ENCODE measurements around the gene CDKAL1. TPM values are rescaled to one million over a fixed set of nuclear protein-coding genes. Genes with fewer than 3 reads are reported as not detected.

Gene CDKAL1
- total and polyA plus RNA-seq, 2 donors from 2014 or later = 4.6 to 20.2 TPM

- Histone ChIP-seq H3K27ac (ENCODE audit: low read depth in 2 of 2, low read length in 2 of 2) (no peak overlapping the region), H3K9ac (ENCODE audit: low read length in 3 of 3) (no peak overlapping the region), H3K4me3 (ENCODE audit: low read length in 3 of 3) (no peak overlapping the region), H3K36me3 (ENCODE audit: control insufficient read depth in 2 of 3, insufficient read depth in 3 of 3, low read length in 3 of 3) (no peaks in the 10 kb centered on the region), H3K27me3 (ENCODE audit: control insufficient read depth, insufficient read depth, low read length) (no peaks in the 10 kb centered on the region), H3K9me3 (ENCODE audit: control insufficient read depth in 2 of 3, insufficient read depth in 1 of 3, low read length in 3 of 3) (no peaks in the 10 kb centered on the region), H3K4me1 (ENCODE audit: control insufficient read depth in 2 of 3, insufficient read depth in 2 of 3, low read depth in 1 of 3, low read length in 3 of 3) (no peaks in the 10 kb centered on the region)
- no peak for TF ChIP-seq CTCF (IDR thresholded peaks at IDR 0.05; ENCODE audit: borderline replicate concordance, extremely low read depth, insufficient read depth)
- intact Hi-C loops (cut with DNase I) = no loop called here
- FAIRE-seq (no peak), DNase-seq (peak in 2 of 5 donors; percentile 4 to 8)
Observed at GRCh38 chr6:20769631-20770030, 235.4 kb downstream of the CDKAL1 start.

DNA sequence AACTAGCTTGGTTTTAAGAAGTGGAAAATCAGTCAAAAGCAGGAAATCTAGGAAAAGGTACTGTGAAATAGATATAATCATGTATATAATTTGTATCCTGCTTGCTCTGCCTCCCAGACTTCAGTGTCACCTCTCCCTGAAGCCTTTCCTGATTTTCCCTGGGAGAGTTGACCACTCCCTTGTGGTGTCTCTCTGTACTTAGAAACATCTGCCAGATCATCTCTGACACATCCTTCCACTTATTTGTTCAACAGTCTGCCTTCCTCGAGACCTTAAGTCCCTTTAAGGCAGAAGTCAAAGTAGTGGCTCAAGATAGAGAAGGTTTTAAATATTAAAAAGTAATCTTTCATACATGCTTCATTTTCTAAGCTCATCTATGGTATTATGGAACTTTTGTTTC is 236.5 kb downstream of the CDKAL1 start:
- H3K9ac ChIP-seq (ENCODE audit: low read length in 3 of 3) = no peak overlapping the region
- no peaks in the 10 kb centered on the region for H3K9me3 ChIP-seq (ENCODE audit: control insufficient read depth in 2 of 3, insufficient read depth in 1 of 3, low read length in 3 of 3)
- no peak overlapping the region for H3K4me3 ChIP-seq (ENCODE audit: low read length in 3 of 3)
- DNase-seq (no peak), FAIRE-seq (no peak)
- TF ChIP-seq CTCF (IDR thresholded peaks at IDR 0.05; ENCODE audit: borderline replicate concordance, extremely low read depth, insufficient read depth) = no peak
- H3K36me3 ChIP-seq (ENCODE audit: control insufficient read depth in 2 of 3, insufficient read depth in 3 of 3, low read length in 3 of 3) = no peaks in the 10 kb centered on the region
- no peak overlapping the region for H3K27ac ChIP-seq (ENCODE audit: low read depth in 2 of 2, low read length in 2 of 2)
- H3K4me1 ChIP-seq (ENCODE audit: control insufficient read depth in 2 of 3, insufficient read depth in 2 of 3, low read depth in 1 of 3, low read length in 3 of 3) = no peaks in the 10 kb centered on the region
- H3K27me3 ChIP-seq (ENCODE audit: control insufficient read depth, insufficient read depth, low read length) = no peaks in the 10 kb centered on the region
- intact Hi-C loops (cut with DNase I) = no loop called here

- no peak overlapping the region for H3K4me3 ChIP-seq (ENCODE audit: low read length in 3 of 3)
- no peaks in the 10 kb centered on the region for H3K4me1 ChIP-seq (ENCODE audit: control insufficient read depth in 2 of 3, insufficient read depth in 2 of 3, low read depth in 1 of 3, low read length in 3 of 3)
- no peak for TF ChIP-seq CTCF (IDR thresholded peaks at IDR 0.05; ENCODE audit: borderline replicate concordance, extremely low read depth, insufficient read depth)
- no peak for FAIRE-seq
- intact Hi-C loops (cut with DNase I) = no loop called here
- DNase-seq = no peak
- no peaks in the 10 kb centered on the region for H3K27me3 ChIP-seq (ENCODE audit: control insufficient read depth, insufficient read depth, low read length)
- H3K9ac ChIP-seq (ENCODE audit: low read length in 3 of 3) = no peak overlapping the region
- no peaks in the 10 kb centered on the region for H3K36me3 ChIP-seq (ENCODE audit: control insufficient read depth in 2 of 3, insufficient read depth in 3 of 3, low read length in 3 of 3)
- no peaks in the 10 kb centered on the region for H3K9me3 ChIP-seq (ENCODE audit: control insufficient read depth in 2 of 3, insufficient read depth in 1 of 3, low read length in 3 of 3)
- no peak overlapping the region for H3K27ac ChIP-seq (ENCODE audit: low read depth in 2 of 2, low read length in 2 of 2)
Observed at GRCh38 chr6:20771409-20771808, 237.2 kb downstream of the CDKAL1 start.

- TF ChIP-seq CTCF (IDR thresholded peaks at IDR 0.05; ENCODE audit: borderline replicate concordance, extremely low read depth, insufficient read depth) = no peak
- FAIRE-seq (no peak), DNase-seq (no peak)
- Histone ChIP-seq H3K27ac (ENCODE audit: low read depth in 2 of 2, low read length in 2 of 2) (no peak overlapping the region), H3K9ac (ENCODE audit: low read length in 3 of 3) (no peak overlapping the region), H3K4me3 (ENCODE audit: low read length in 3 of 3) (no peak overlapping the region), H3K27me3 (ENCODE audit: control insufficient read depth, insufficient read depth, low read length) (no peaks in the 10 kb centered on the region), H3K4me1 (ENCODE audit: control insufficient read depth in 2 of 3, insufficient read depth in 2 of 3, low read depth in 1 of 3, low read length in 3 of 3) (no peaks in the 10 kb centered on the region), H3K36me3 (ENCODE audit: control insufficient read depth in 2 of 3, insufficient read depth in 3 of 3, low read length in 3 of 3) (no peaks in the 10 kb centered on the region), H3K9me3 (ENCODE audit: control insufficient read depth in 2 of 3, insufficient read depth in 1 of 3, low read length in 3 of 3) (no peaks in the 10 kb centered on the region)
- intact Hi-C loops (cut with DNase I) = no loop called here
Observed at GRCh38 chr6:20773822-20774221, 239.6 kb downstream of the CDKAL1 start.

All from kidney (tissue), 14 donors.